HG03469 (cell line): ENCODE data around the gene TNFRSF12A.

ENCODE experiments used
- ATAC-seq: cut with Tn5 transposase; IDR thresholded peaks from one replicate; pipeline ENCODE4 v1.9.1; 2021; ENCODE audit warnings: mild to moderate bottlenecking, moderate library complexity, moderate number of reproducible peaks; ENCODE audit not compliant: unreplicated experiment

Gene TNFRSF12A

DNA sequence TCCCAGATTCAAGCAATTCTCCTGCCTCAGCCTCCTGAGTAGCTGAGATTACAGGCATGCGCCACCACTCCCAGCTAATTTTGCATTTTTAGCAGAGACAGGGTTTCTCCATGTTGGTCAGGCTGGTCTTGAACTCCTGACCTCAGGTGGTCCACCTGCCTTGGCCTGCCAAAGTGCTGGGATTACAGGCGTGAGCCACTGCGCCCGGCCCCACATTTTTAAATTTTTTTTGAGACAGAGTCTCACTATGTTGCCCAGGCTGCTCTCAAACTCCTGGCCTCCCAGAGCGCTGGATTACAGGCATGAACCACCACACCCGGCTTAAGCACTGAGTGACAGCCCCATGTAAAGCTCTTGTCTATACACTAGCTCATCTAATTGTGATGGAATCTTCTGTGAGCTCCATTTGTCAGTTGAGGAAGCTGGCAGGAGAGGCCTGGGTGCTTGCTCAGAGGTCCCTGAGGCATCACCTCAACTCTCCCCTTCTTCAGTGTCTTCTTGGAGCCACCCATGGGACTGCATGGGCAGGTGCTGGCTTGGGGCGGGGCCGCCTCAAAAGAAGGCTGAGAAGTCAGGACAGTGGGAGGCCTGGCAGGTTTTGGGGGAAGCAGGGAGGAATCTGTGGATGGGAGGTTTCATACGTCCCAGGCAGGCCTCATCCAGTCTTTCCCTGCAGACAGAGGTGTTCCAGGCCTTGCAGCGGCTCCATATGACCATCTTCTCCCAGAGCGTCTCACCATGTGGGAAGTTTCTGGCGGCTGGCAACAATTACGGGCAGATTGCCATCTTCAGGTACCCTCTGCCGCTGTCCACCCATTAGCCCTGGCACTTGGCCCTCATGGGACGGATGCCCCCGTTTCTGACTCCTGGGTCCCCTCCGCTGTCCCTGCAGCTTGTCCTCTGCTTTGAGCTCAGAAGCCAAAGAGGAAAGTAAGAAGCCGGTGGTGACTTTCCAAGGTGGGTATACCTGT, 5.1 kb downstream of the TNFRSF12A start:
- ATAC-seq, result no peak

DNA sequence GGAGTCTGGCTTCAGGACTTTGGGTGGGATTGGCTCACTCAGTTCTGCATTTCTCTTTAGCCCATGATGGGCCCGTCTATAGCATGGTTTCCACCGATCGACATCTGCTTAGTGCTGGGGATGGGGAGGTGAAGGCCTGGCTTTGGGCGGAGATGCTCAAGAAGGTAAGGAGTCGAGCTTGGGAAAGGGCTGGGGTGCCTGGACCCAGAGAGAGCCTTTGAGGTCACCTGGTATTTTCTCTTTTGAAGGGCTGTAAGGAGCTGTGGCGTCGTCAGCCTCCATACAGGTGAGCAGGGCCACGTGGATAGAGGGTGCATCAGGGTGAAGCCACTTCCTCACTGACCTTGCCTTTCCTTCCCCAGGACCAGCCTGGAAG, 5.8 kb downstream of the TNFRSF12A start:
- no peak for ATAC-seq

DNA sequence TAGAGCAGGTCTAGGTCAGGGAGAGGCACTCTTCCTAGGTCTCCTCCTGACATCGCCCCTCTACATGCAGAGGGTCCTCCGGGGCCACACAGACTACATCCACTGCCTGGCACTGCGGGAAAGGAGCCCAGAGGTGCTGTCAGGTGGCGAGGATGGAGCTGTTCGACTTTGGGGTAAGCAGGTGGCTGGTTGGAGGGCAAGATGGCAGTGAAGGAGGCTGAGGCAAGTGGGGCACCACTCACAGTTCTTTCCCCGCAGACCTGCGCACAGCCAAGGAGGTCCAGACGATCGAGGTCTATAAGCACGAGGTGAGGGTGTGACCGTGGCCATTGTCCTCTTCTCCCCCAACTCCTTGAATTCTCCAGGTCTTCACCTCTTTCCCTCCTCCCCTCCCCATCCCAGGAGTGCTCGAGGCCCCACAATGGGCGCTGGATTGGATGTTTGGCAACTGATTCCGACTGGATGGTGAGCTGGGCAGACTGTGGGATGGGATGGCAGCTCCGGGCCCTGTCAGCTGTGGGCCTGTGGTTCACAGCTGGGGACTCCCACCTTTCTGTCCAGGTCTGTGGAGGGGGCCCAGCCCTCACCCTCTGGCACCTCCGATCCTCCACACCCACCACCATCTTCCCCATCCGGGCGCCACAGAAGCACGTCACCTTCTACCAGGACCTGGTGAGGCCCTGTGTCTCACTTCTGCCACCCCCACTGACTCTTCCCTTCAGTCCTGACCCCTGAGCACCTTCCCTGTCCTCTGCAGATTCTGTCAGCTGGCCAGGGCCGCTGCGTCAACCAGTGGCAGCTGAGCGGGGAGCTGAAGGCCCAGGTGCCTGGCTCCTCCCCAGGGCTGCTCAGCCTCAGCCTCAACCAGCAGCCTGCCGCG, 6.7 kb downstream of the TNFRSF12A start:
- no peak for ATAC-seq

DNA sequence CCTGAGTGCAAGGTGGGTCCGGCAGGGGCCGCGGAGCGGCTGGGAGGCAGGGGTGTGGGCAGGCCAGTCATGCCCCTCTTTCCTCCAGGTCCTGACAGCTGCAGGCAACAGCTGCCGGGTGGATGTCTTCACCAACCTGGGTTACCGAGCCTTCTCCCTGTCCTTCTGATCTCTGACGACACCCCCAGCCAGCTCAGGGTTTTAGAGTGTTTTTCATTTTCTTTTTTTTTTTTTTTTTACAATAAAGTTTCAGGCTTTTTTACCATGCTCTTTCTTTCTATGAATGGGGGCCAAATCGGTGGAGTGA, 7.3 kb downstream of the TNFRSF12A start:
- no peak for ATAC-seq

DNA sequence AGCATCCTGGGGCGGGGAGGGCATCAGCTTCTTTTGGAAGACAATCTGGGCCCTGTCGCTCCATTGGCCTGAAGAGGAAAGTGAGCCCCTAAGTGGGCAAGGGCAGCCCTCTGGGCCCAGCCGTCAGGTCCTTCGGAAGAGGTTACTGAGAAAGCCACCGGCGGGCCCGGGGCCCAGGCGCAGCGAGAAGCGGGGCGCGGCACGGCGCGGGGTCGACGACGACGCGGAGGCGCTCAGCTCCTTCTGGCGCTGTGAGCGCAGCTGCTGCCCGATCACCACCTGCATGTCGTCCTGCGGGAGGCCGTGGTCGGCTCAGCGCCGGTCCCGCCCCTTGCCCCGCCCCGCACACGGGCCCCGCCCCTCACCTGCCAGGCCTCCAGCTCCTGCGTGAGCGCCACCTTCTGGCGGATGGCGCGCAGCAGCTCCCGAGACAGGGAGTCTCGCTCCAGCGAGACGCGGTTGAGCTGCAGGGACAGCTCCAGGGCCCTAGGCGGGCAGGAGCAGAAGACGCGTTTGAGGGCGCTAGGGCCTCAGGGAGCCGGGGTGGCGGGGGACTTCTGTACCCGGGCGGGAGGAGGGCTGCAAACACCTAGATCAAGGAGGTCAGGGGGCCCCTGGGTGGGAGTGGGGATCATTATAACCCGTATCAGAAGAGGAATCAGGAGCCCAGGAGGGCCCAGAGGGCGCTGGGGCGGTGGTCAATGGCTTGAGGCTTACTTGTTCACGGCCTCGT, 8.0 kb downstream of the TNFRSF12A start:
- ATAC-seq, result no peak

DNA sequence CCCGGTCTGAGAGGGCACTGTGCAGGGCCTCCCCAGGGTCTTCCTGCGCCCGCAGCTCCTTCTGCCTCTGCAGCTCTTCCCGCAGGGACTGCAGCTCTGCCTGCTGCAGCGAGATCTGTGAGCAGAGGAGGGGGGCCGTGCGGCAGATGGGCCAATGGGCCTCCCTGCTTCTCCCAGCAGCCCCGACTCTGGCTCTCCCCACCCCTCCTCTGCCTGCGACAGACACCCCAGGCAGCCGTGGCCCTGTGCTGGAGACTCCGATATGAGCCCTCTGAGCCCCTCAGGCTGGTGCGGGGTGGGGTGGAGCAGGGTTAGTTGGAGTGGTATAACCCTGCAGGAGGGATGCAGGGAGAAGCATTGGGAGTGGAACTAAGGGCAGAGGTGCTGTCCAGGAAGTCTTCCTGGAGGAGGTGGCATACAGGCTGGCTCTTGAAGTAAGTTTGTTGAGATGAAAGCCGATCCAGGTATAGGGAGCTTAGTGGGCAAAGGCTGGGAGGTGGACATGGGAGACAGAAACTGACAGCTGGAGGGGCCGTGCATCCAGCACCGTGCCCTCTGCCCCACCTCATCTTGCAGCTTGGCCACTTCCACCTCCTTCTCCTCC, 8.7 kb downstream of the TNFRSF12A start:
- no peak for ATAC-seq

DNA sequence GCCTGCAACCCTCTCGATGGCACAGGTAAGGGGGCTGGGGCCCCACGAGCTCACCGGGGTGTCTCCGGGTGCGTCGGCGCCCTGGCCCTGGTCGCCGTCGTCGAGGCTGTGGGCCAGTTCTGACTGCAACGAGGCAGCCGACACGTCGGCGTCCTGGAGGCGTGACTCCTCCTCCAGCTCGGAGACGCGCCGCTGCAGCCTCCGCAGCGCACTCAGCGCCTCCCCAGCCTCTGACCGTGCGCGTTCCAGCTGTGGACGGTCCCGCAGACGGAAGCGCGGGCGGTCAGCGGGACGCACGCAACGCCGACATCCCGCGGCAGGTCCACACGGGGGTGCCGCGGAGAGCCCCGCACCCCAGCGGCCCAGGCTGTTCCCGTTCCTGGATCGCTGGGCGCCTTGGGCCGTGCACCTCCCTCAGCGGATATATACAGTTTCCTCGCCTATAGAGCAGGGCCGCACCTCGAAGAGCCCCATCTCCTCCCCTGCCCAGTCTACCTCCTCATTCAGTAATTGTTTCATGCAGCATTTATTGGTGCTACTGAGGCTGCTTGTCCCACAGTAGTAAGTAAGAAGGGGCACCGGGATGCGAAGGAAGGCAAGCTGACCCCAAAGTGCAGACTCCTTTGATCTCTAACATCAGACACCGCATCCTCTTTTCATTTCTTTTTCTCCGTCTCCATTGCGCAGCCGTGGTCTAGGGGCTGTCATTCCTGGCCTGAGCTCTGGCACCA, 9.5 kb downstream of the TNFRSF12A start:
- ATAC-seq, result no peak

DNA sequence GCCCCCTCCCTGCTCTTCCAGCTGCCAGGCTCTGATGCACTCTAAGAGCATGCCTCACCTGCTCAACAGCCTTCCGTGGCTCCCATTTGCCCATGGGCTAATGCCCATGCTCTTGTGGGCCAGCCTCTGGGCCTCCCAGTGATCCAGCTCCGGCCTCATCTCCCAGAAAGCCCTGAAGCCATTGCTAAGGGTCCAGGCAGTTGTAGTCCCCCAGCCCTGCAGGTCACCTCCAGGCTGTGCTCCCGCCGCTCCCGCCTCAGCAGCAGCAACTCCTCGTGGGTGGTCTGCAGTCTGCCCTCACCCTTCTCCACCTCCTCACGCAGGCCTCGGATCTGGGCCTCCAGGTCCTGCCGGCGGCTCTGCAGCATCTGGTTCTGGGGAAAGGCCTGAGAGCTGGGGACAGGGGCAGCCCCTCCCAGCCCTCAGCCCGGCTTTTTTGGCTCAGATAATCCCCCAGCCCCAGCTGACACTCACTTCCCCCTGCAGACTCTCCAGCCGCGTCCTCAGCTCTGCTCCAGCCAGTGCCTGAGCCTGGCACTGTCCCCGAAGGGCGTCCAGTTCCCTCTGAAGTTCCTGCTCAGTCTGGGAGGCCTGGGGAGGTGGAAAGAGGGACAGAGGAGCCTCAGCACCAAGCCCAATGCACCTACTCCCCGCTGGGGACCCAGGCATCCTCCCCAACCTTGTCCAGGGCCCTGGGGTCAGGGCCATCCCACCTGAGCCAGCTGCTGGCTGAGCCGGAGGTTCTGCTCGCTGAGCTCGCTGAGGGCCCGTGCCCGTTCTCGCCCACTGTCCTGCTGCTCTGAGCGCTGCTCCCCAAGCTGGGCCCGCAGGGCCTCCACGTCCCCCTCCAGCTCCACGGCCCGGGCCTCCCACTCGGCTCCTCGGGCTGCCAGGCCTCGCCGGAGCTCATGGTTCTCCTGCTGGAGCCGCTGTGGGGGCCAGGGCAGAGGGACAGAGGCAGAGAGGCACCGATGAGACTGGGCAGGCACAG, 10.3 kb downstream of the TNFRSF12A start:
- ATAC-seq, result no peak

DNA sequence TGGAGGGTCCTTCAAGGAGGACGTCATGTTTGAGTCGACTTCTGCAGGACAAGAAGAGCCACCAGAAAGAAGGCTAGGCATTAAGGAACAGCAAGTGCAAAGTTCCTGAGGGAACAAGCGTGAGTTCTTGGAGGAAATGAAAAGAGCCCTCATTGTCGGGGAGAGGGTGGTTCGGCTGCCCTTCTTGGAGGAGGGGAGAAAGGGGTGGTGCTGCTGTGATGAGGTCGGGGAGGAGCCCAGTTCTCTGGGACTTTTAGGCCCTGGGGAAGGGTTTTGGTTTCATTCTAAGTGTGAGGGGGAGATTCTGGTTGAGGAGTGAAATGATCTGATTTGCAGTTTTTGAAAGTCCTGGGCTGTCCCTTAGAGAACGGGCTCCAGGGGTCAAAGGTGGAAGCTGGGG, 12.5 kb downstream of the TNFRSF12A start:
- no peak for ATAC-seq

DNA sequence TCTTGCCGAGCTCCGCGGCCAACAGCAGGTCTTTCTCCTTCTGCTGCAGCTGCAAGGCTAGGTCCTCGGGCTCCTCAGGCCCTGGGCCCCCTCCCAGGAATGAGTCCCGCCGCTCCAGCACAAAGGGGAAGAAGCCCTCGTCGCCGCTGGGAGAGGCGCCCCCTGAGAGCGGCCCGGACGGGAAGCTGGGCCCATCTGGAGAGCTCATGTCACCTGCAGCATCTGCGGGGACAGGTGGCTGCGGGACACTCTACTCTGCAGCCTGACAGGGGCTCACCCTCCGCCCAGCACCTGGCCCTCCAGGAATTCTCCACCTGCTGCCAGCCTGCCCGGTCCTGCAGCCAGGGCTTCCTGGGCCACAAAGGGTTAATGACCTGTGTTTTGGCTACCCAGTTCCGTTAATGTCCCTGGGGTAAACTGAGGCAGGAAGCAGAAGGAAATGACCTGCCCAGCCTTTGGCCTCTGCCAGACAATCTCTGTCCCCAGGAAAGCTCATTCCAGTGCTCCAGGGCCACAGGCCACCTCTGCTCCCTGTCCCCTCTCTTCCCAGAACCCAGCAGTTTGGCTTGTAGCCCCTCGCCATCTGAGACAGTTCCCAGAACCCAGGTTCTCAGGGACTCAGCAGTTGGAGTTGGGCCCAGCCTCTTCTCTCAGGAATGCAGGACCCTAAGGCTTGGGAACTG, 15.3 kb downstream of the TNFRSF12A start:
- no peak for ATAC-seq

DNA sequence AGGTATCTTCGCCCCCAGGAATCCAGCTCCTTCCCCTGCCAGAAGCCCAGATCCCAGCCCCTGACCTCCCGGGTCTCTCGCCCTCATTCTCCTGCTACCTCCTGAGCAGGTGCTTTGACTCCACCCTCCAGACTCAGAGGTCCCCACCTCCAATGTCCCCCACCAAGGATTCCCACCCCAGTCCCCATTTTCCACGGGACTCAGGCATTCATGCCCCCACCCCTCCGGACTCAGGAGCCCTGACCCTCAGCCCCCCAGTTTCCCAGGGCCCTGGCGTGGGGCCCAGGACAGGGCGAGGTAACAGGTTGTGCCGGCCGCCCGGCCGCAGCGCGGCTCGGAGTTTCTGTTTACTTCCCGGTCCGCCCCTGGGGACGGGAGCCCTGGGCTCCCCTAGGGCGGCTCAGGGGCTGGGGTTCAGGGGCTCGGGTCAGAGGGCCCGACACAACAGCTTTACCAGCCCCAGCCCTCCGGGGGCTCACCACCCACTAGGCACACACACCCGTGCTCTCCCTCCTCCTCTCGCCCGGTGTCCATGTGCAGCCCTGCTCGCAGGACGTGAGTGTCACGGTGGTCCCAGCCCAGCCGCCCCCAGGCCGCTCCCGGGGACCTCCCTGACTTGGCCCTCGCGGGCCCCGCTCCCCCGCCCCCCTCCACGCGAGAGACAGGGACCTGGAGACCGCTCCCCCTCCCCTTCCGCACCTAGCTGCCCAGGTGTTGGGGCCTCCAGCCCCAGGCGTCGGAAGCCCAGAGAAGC, 16.0 kb downstream of the TNFRSF12A start:
- no peak for ATAC-seq

DNA sequence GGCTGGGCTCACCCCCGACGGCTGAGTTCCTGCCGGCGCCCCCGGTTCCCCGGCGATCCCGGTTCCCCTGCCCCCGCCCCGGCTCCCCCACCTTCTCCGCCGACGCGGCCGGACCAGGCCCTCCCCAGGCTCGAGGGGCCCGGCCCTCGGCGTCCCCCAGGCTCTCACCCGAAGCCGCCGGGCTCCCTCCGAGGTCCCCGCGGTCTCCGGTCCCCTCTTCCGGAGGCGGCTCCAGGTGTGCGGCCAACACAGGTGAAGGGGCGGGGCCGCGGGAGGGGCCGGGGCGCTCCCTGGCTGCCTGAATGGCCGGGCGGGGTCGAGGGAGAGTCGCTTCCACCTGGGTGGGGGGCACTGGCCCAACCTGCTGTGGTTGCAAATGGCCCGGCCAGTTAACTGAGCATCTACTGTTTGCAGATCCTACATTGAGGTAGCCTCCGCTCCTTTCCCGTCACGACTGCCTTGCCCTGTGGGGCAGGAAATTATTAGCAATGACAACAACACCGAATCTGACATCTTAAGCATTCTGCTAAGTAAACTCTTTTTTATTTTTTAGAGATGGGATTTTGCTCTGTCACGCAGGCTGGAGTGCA, 16.7 kb downstream of the TNFRSF12A start, which contains the start of gene BICDL2:
BICDL2 (minus strand) TSS at position 219 of the 590 bp plus-strand sequence. CDS start 1,448 bp downstream, outside the sequence.
- no peak for ATAC-seq

DNA sequence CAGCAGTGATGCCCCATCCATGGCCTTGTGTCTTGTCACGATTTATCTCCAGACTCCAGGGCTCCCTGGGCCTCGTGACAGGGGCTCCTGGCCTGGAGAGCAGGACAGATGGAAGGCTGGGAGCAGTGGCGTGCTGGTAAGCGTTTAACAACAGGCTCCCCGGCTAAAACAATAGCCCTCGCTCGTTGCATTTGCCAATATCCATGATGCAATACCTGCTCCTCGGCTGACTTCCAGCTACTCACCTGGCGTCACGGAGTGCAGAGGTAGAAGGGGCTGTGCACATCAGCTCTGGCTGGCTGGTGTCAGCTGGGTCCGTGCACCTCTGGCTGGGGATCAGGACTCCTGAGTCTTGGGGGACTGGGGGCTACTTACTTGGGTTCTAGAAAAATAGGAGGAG, 18.1 kb downstream of the TNFRSF12A start:
- no peak for ATAC-seq

DNA sequence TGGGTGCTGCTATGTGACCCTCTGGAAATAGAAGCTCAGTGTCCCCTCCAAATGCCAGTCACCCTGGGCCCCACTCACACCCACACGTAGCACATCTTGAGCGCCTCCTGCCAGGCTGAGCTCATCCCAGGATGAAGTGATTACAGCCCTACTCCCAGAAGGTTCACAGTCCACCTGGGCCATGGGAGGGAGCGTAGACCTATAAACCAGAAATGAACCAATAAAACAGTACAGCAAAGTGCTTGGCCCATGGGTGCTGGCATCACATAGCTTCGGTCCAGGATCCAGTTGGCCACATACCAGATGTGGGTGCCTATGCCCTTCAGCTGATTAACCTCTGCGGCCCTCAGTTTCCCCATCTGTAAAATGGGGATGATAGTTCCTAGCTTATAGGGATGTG, 18.7 kb downstream of the TNFRSF12A start:
- ATAC-seq, result no peak

DNA sequence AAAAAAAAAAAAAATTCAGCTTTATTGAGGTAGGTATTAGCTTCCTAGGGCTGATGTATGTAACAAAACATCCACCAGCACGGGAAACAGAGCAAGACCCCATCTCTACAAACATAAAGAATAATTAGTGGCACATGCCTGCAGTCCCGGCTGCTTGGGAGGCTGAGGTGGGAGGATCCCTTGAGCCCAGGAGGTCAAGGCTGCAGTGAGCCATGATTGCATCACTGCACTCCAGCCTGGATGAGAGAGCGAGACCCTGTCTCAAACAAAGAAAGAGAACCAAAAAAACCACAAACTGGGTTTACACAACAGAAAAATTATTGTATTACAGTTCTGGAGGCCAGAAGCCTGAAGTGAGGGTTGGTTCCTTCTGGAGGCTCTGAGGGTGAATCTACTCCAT, 22.2 kb downstream of the TNFRSF12A start:
- no peak for ATAC-seq

DNA sequence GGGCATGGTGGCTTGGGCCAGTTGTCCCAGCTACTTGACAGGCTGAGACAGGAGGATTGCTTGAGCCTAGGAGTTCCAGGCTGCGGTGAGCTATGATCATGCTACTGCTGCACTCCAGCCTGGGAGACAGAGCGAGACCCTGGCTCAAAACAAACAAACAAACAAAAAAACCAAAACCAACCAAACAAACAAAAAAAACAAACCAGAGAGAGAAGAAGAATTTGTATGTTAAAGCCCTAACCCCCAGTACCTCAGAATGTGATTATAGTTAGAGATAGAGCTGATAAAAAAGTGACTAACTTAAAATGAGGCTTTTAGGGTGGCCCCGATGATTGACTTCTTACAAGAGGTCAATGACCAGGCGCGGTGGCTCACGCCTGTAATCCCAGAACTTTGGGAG, 24.5 kb downstream of the TNFRSF12A start:
- ATAC-seq, result no peak
